ENCODE results near the gene SOX6.

SOX6 gene

GRCh38 chr11:16299884-16300782 lies 56.2 kb downstream of the SOX6 start:
- H3K36me3 ChIP-seq (ENCODE audit: control insufficient read depth in 5 of 5, insufficient read depth in 5 of 5, low read length in 5 of 5) = no peaks in the 10 kb centered on the region
- H3K4me1 ChIP-seq (ENCODE audit: control insufficient read depth in 5 of 5, insufficient read depth in 5 of 5, low read length in 5 of 5) = no peaks in the 10 kb centered on the region
- H3K27ac ChIP-seq (ENCODE audit: low read depth, low read length) = no peak overlapping the region
- no peaks in the 10 kb centered on the region for H3K9me3 ChIP-seq (ENCODE audit: control insufficient read depth in 5 of 5, low read length in 5 of 5)
- H3K27me3 ChIP-seq (ENCODE audit: control insufficient read depth in 5 of 5, insufficient read depth in 4 of 5, low read length in 5 of 5) = no peaks in the 10 kb centered on the region
- no peak overlapping the region for H3K9ac ChIP-seq (ENCODE audit: low read length in 5 of 5)
- no peak overlapping the region for H3K4me3 ChIP-seq (ENCODE audit: low read depth in 1 of 5, low read length in 5 of 5)

DNA sequence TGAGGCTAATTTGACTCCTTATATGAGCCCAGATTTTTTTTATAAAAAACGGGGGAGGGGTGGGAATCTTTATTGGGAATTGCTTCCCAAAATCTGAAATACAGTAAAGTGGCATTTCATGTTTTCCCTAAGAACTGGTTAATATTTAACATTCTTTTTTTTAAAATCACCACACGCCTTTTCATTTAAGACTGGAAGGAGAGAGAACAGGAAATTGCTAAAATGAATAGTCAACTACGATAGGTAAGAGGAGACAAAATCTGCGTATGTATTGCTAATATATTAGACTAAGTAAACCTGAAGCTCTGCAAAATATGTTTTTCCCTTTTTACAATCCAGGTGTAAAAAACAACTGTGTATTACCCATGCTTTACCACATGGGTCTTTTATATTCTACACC lies 57.0 kb downstream of the SOX6 start:
- Histone ChIP-seq H3K4me1 (ENCODE audit: control insufficient read depth in 5 of 5, insufficient read depth in 5 of 5, low read length in 5 of 5) (no peaks in the 10 kb centered on the region), H3K9me3 (ENCODE audit: control insufficient read depth in 5 of 5, low read length in 5 of 5) (no peaks in the 10 kb centered on the region), H3K27ac (ENCODE audit: low read depth, low read length) (no peak overlapping the region), H3K36me3 (ENCODE audit: control insufficient read depth in 5 of 5, insufficient read depth in 5 of 5, low read length in 5 of 5) (no peaks in the 10 kb centered on the region), H3K4me3 (ENCODE audit: low read depth in 1 of 5, low read length in 5 of 5) (no peak overlapping the region), H3K27me3 (ENCODE audit: control insufficient read depth in 5 of 5, insufficient read depth in 4 of 5, low read length in 5 of 5) (no peaks in the 10 kb centered on the region), H3K9ac (ENCODE audit: low read length in 5 of 5) (no peak overlapping the region)

GRCh38 chr11:16297332-16297731 lies 59.0 kb downstream of the SOX6 start:
- H3K27me3 ChIP-seq (ENCODE audit: control insufficient read depth in 5 of 5, insufficient read depth in 4 of 5, low read length in 5 of 5) = no peaks in the 10 kb centered on the region
- no peak overlapping the region for H3K27ac ChIP-seq (ENCODE audit: low read depth, low read length)
- no peaks in the 10 kb centered on the region for H3K36me3 ChIP-seq (ENCODE audit: control insufficient read depth in 5 of 5, insufficient read depth in 5 of 5, low read length in 5 of 5)
- no peaks in the 10 kb centered on the region for H3K4me1 ChIP-seq (ENCODE audit: control insufficient read depth in 5 of 5, insufficient read depth in 5 of 5, low read length in 5 of 5)
- no peak overlapping the region for H3K9ac ChIP-seq (ENCODE audit: low read length in 5 of 5)
- no peak overlapping the region for H3K4me3 ChIP-seq (ENCODE audit: low read depth in 1 of 5, low read length in 5 of 5)
- H3K9me3 ChIP-seq (ENCODE audit: control insufficient read depth in 5 of 5, low read length in 5 of 5) = no peaks in the 10 kb centered on the region

DNA sequence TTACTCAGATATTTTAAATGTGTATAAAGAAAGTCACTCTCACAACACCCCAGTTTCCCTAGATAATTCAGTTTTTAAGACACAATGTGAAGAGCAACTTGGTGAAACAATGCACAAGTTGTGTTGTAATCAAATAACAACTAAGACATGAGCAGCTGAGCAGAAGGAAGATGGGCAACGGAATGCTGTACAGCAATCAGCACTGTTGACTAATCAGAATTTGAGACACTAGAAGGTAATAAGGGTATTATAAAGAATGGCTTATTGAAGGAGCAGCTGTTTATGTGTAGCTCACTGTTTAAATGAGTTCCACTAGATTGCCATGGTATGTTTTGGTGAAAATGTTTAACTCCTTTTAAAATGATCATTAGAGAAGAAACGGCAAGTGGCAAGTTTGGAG lies 60.1 kb downstream of the SOX6 start:
- no peaks in the 10 kb centered on the region for H3K9me3 ChIP-seq (ENCODE audit: control insufficient read depth in 5 of 5, low read length in 5 of 5)
- no peak overlapping the region for H3K9ac ChIP-seq (ENCODE audit: low read length in 5 of 5)
- H3K27ac ChIP-seq (ENCODE audit: low read depth, low read length) = no peak overlapping the region
- H3K4me1 ChIP-seq (ENCODE audit: control insufficient read depth in 5 of 5, insufficient read depth in 5 of 5, low read length in 5 of 5) = no peaks in the 10 kb centered on the region
- no peaks in the 10 kb centered on the region for H3K36me3 ChIP-seq (ENCODE audit: control insufficient read depth in 5 of 5, insufficient read depth in 5 of 5, low read length in 5 of 5)
- H3K27me3 ChIP-seq (ENCODE audit: control insufficient read depth in 5 of 5, insufficient read depth in 4 of 5, low read length in 5 of 5) = no peaks in the 10 kb centered on the region
- no peak overlapping the region for H3K4me3 ChIP-seq (ENCODE audit: low read depth in 1 of 5, low read length in 5 of 5)

DNA sequence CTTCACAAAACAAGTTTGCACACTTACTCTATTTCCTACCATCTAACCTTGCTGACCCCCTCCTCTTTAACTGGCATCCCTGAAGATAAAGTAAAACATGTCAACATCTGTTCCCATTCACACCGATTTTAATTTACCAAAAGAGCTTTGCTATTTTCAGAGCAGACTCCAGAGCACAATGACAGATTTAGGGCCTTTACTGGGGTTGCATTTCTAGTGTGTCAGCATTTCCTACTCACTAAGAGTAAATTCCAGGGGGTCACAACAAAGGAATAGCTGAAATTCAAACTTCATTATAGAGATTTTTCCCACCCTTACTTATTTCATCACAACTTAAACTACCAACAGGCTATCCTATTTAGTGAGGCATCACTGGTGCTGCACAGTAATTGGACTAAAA lies 60.8 kb downstream of the SOX6 start:
- Histone ChIP-seq H3K4me1 (ENCODE audit: control insufficient read depth in 5 of 5, insufficient read depth in 5 of 5, low read length in 5 of 5) (no peaks in the 10 kb centered on the region), H3K9ac (ENCODE audit: low read length in 5 of 5) (no peak overlapping the region), H3K36me3 (ENCODE audit: control insufficient read depth in 5 of 5, insufficient read depth in 5 of 5, low read length in 5 of 5) (no peaks in the 10 kb centered on the region), H3K27ac (ENCODE audit: low read depth, low read length) (no peak overlapping the region), H3K27me3 (ENCODE audit: control insufficient read depth in 5 of 5, insufficient read depth in 4 of 5, low read length in 5 of 5) (no peaks in the 10 kb centered on the region), H3K4me3 (ENCODE audit: low read depth in 1 of 5, low read length in 5 of 5) (no peak overlapping the region), H3K9me3 (ENCODE audit: control insufficient read depth in 5 of 5, low read length in 5 of 5) (no peaks in the 10 kb centered on the region)

GRCh38 chr11:16293204-16293681 lies 63.1 kb downstream of the SOX6 start:
- Histone ChIP-seq H3K36me3 (ENCODE audit: control insufficient read depth in 5 of 5, insufficient read depth in 5 of 5, low read length in 5 of 5) (no peaks in the 10 kb centered on the region), H3K4me1 (ENCODE audit: control insufficient read depth in 5 of 5, insufficient read depth in 5 of 5, low read length in 5 of 5) (no peaks in the 10 kb centered on the region), H3K9ac (ENCODE audit: low read length in 5 of 5) (no peak overlapping the region), H3K4me3 (ENCODE audit: low read depth in 1 of 5, low read length in 5 of 5) (no peak overlapping the region), H3K27ac (ENCODE audit: low read depth, low read length) (no peak overlapping the region), H3K27me3 (ENCODE audit: control insufficient read depth in 5 of 5, insufficient read depth in 4 of 5, low read length in 5 of 5) (no peaks in the 10 kb centered on the region), H3K9me3 (ENCODE audit: control insufficient read depth in 5 of 5, low read length in 5 of 5) (no peaks in the 10 kb centered on the region)

GRCh38 chr11:16292167-16292859 lies 64.0 kb downstream of the SOX6 start:
- no peaks in the 10 kb centered on the region for H3K4me1 ChIP-seq (ENCODE audit: control insufficient read depth in 5 of 5, insufficient read depth in 5 of 5, low read length in 5 of 5)
- H3K9ac ChIP-seq (ENCODE audit: low read length in 5 of 5) = no peak overlapping the region
- no peaks in the 10 kb centered on the region for H3K36me3 ChIP-seq (ENCODE audit: control insufficient read depth in 5 of 5, insufficient read depth in 5 of 5, low read length in 5 of 5)
- no peaks in the 10 kb centered on the region for H3K27me3 ChIP-seq (ENCODE audit: control insufficient read depth in 5 of 5, insufficient read depth in 4 of 5, low read length in 5 of 5)
- H3K4me3 ChIP-seq (ENCODE audit: low read depth in 1 of 5, low read length in 5 of 5) = no peak overlapping the region
- H3K9me3 ChIP-seq (ENCODE audit: control insufficient read depth in 5 of 5, low read length in 5 of 5) = no peaks in the 10 kb centered on the region
- H3K27ac ChIP-seq (ENCODE audit: low read depth, low read length) = no peak overlapping the region

DNA sequence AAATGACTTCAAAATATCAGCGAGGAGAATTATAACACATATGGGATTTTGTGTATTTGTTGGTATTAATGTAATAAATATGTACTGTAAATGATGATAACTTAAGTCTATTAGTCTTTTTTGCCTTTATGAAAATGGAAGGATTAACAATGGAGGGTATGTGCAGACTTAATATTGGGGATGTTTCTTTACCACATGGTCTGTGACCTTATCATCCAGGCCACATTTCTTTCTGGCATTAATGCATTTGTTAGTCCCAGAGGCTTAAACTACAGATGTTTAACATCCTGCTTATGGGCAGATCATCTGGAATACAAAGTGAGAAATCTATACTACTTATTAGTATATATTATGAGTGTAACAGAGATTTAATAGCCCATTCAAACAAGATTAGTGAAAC lies 64.6 kb downstream of the SOX6 start:
- Histone ChIP-seq H3K4me1 (ENCODE audit: control insufficient read depth in 5 of 5, insufficient read depth in 5 of 5, low read length in 5 of 5) (no peaks in the 10 kb centered on the region), H3K9ac (ENCODE audit: low read length in 5 of 5) (no peak overlapping the region), H3K4me3 (ENCODE audit: low read depth in 1 of 5, low read length in 5 of 5) (no peak overlapping the region), H3K27ac (ENCODE audit: low read depth, low read length) (no peak overlapping the region), H3K36me3 (ENCODE audit: control insufficient read depth in 5 of 5, insufficient read depth in 5 of 5, low read length in 5 of 5) (no peaks in the 10 kb centered on the region), H3K27me3 (ENCODE audit: control insufficient read depth in 5 of 5, insufficient read depth in 4 of 5, low read length in 5 of 5) (no peaks in the 10 kb centered on the region), H3K9me3 (ENCODE audit: control insufficient read depth in 5 of 5, low read length in 5 of 5) (no peaks in the 10 kb centered on the region)

DNA sequence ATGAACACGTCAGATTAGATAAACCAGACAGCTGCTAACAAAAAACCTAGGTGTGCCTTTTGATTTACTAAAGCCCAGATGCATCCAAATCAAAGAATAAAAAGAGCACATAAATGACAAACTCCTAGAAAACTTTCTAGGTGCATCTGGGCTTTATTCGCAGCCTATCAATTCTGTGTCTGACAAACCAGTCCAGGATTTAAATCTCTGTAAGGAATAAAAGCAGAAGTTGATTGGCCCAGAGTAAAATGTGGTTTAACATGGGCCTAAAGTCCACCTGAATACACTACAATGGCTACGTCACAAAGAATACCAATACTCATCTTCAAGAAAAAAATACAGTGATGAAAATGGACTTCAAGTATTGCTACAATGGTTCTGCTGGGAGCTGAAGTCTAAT lies 66.8 kb downstream of the SOX6 start:
- Histone ChIP-seq H3K9me3 (ENCODE audit: control insufficient read depth in 5 of 5, low read length in 5 of 5) (no peaks in the 10 kb centered on the region), H3K4me1 (ENCODE audit: control insufficient read depth in 5 of 5, insufficient read depth in 5 of 5, low read length in 5 of 5) (no peaks in the 10 kb centered on the region), H3K27ac (ENCODE audit: low read depth, low read length) (no peak overlapping the region), H3K4me3 (ENCODE audit: low read depth in 1 of 5, low read length in 5 of 5) (no peak overlapping the region), H3K9ac (ENCODE audit: low read length in 5 of 5) (no peak overlapping the region), H3K27me3 (ENCODE audit: control insufficient read depth in 5 of 5, insufficient read depth in 4 of 5, low read length in 5 of 5) (no peaks in the 10 kb centered on the region), H3K36me3 (ENCODE audit: control insufficient read depth in 5 of 5, insufficient read depth in 5 of 5, low read length in 5 of 5) (no peaks in the 10 kb centered on the region)

DNA sequence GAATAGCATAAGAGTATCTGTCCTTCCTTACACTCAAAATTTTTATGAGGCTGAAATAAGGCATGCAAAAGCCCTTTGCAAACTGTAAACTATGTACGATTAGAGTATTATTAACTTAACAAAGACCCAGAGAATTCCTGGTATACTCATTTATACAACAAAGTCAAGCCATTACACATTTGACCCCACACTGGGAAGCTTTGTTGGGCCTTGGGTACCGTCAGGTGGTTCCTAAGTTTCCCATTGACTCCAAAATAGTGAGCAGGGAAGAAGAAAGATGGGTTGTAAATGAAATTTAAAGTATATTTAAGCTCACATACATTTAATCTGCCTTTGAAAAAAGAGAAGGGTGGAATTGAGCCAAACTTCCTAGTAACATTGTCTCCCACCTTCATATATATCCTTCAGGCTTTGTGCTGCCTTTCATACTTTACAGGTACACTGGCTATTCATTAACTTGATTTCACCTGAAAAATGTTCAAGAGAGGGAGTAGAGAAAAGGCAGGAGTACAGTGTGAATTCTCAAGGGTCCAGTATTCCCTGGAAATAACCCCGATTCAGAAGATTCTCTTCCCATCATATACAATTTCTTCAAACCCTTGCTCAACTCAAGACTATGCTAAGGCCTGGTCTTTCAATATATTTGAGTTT lies 68.6 kb downstream of the SOX6 start:
- H3K27ac ChIP-seq (ENCODE audit: low read depth, low read length) = no peak overlapping the region

More for the DNA sequence above, 68.6 kb downstream of the SOX6 start:
- no peaks in the 10 kb centered on the region for H3K4me1 ChIP-seq (ENCODE audit: control insufficient read depth in 5 of 5, insufficient read depth in 5 of 5, low read length in 5 of 5)
- H3K4me3 ChIP-seq (ENCODE audit: low read depth in 1 of 5, low read length in 5 of 5) = no peak overlapping the region
- H3K9ac ChIP-seq (ENCODE audit: low read length in 5 of 5) = no peak overlapping the region
- no peaks in the 10 kb centered on the region for H3K27me3 ChIP-seq (ENCODE audit: control insufficient read depth in 5 of 5, insufficient read depth in 4 of 5, low read length in 5 of 5)
- no peaks in the 10 kb centered on the region for H3K36me3 ChIP-seq (ENCODE audit: control insufficient read depth in 5 of 5, insufficient read depth in 5 of 5, low read length in 5 of 5)
- no peaks in the 10 kb centered on the region for H3K9me3 ChIP-seq (ENCODE audit: control insufficient read depth in 5 of 5, low read length in 5 of 5)
